ENCODE data around the gene KRTAP5-3.
"Not testable (repeated sequence)": the region's sequence is repeated elsewhere in the genome, so short reads cannot be mapped to it uniquely, and the experiment has no call there.

Gene KRTAP5-3

DNA sequence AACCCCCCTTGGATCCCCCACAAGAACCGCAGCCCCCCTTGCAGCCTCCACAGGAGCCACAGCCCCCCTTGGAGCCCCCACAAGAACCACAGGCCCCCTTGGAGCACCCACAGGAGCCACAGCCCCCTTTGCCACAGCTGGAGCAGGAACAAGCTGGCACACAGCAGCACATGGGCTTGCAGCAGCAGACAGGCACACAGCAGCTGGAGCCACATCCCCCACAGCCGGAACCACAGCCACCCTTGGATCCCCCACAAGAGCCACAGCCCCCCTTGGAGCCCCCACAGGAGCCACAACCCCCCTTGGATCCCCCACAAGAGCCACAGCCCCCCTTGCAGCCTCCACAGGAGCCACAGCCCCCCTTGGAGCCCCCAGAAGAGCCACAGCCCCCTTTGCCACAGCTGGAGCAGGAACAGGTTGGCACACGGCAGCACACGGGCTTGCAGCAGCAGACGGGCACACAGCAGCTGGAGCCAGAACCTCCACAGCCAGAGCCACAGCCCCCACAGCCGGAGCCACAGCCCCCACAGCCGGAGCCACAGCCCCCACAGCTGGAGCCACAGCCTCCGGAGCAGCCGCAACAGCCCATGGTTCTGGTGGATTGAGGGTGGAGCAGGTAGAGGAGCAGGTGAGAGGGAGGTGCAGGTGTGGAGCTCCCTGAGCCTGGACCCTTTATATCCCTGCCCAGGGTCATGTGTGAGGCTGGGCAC is 23.4 kb downstream of the KRTAP5-3 start, which contains the start of gene KRTAP5-1:
TSS of gene KRTAP5-1 (minus strand) at position 623 of the 710 bp plus-strand sequence. CDS start at position 589, 34 bp downstream.
- in situ Hi-C loops (cut with MboI; ENCODE audit: low sequenced_read_pairs) = not testable (repeated sequence)

DNA sequence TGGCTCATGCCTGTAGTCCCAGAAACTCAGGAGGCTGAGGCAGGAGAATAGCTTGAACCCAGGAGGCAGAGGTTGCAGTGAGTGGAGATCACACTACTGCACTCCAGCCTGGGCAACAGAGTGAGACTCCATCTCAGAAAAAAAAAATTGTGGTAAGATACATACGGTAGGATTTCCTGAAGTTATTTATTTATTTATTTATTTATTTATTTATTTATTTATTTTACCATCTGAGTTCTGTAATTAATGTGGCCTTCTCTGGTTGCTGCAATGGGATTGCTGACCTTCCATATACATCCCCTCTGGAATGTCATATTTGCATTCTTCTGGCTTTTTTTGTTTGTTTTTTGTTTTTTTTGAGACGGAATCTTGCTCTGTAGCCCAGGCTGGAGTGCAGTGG is 25.4 kb downstream of the KRTAP5-3 start:
- in situ Hi-C loops (cut with MboI; ENCODE audit: low sequenced_read_pairs) = not testable (repeated sequence)

DNA sequence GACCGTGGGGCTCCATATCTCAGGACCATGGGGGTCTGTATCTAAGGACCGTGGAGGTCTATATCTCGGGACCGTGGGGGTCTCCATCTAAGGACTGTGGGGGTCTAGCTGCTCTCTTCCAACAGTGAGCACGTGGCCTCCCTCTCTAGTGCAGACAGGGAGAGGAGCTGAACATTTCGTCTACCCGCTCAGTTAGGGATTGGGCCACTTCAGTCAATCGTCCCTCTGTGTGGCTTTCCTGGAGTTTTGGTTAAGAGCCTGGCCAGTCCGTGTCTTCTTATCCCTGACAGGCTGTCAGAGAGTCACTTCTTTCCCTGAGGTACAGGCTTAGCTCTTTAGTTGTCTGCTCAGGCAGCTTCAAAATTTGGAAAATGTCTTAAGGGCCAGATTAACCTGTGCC is 26.3 kb downstream of the KRTAP5-3 start:
- in situ Hi-C loops (cut with MboI; ENCODE audit: low sequenced_read_pairs) = no loop called here

DNA sequence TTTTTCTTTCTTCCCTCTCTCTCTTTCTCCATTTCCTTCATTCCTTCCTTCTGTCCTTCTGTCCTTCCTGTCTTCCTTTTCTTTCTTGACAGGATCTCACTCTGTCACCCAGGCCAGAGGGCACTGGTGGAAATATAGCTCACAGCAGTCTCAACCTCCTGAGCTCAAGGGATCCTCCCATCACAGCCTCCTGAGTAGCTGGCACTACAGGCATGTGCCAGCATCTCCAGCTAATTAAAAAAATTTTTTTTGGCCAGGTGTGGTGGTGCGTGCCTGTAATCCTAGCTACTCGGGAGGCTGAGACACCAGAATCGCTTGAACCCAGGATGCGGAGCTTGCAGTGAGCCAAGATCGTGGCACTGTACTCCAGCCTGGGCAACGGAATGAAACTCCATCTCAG is 31.4 kb downstream of the KRTAP5-3 start:
- in situ Hi-C loops (cut with MboI; ENCODE audit: low sequenced_read_pairs) = no loop called here

DNA sequence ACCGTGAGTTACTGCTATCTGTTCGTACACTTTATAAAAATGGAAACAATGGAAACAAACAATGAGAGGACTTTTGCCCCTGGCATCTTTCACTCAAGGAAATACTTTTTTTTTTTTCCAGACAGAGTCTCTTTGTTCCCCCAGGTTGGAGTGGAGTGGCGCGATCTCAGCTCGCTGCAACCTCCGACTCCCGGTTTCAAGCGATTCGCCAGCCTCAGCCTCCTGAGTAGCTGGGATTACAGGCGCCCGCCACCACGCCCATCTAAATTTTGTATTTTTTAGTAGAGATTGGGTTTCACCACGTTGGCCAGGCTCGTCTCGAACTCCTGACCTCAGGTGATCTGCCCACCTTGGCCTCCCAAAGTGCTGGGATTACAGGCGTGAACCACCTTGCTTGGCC is 32.5 kb downstream of the KRTAP5-3 start:
- in situ Hi-C loops (cut with MboI; ENCODE audit: low sequenced_read_pairs) = not testable (repeated sequence)

DNA sequence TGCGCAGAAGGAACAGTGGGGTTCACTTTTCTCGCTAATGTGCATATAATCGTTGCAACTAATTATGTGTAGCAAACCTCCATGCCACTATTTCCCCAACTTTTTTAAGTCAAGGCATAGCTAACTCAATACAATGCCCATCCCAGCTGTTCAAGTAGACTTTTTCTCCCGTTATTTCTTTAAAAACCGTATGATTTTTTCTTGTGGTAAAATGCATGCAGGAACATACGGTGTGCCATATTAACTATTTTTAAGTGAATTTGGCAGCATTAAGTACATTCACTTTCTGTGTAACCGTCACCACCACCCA is 33.4 kb downstream of the KRTAP5-3 start:
- in situ Hi-C loops (cut with MboI; ENCODE audit: low sequenced_read_pairs) = no loop called here

DNA sequence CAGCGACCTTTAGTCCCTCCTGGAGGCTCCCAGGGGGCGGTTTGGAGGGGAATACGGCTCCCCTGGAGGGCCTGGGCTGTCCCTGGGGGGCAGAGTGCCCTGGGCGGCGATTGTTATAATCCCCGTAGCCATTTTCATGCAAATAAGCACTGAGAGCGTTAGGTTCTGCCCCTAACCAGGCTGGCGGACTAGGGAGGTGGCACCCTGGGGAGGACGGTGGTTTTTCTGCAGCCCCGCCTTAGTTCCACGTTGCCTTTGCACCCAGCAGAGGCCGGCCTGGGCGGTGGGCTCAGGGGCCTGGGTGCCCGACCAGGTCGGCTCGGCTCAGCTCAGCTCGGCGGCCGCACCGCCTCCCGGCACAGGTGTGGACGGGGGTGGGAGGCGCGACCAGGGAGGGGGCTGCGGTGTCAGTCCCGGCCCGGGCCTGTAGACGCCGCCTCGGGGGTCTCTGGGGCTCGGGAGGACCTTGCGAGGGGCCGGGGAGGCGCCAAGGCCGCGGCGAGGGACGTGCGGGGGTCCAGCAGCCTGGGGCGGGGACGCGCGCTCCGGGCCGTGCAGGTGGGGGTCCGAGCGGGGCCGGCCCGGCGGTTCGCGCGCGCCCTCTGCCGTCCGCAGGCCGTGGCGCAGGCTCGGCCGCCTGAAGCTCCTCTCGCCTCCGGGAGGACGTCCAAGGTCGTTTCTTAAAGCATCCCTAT is 33.9 kb downstream of the KRTAP5-3 start:
- in situ Hi-C loops (cut with MboI; ENCODE audit: low sequenced_read_pairs) = no loop called here

DNA sequence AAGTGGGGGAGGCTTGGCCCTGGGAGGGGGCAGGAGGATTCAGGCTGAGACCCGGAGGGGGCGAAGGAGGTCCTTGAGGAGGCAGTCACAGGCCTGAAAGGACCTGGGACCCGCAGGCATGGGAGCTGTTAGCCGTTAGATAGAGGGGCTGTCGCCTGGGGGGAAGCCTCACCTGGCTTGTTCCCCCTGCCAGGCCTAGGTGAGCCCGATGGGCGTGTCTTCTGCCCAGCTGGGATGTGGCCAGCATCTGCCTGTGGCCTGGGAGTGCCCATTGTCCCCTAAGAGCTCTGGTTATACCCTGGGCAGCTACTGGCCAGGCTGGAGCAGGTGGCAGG is 34.4 kb downstream of the KRTAP5-3 start:
- in situ Hi-C loops (cut with MboI; ENCODE audit: low sequenced_read_pairs) = no loop called here

DNA sequence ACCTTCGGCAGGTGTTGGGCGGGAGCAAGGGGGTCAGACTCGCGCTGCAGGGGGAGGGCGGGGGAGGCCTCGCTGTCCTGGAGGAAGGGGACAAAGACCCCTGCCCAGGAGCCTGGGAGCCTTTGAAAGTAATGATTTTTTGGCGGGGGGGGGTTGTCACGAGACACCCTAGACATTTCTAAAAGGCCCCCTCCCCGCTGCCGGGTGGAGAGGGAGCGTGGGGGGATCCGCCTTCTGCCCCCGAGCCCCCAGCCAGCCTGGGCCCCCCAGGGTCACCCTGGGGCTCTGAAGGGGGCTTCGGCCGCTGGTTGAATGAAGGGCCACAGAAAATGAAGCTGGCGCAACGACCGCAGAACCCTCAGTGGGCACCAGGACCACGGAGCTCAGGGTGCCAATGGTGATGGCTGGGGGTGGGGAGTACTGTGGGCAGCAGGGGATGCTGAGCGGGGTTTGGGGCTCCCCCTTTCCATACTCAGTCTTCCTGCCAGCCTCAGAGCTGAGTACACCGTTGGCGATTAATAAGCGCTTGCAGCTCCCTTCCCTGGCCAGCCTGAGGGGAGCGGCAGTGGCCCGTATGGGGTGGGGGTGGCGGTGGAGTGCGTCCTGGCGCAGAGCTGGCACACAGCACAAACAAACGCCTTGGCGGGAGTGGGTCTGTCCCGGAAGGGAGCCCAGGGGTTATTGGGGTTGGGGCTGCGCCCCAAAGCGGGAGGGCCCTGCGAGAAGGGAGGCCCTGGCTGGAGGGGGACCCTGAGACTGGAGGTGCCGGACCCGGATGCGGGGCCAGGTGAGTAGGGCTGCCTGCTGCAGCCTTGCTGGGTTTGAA is 35.0 kb downstream of the KRTAP5-3 start:
- in situ Hi-C loops (cut with MboI; ENCODE audit: low sequenced_read_pairs) = no loop called here

GRCh38 chr11:1572197-1573076 is 35.8 kb downstream of the KRTAP5-3 start, which contains the start of gene DUSP8:
Gene DUSP8 (minus strand): TSS chr11:1572271. CDS start chr11:1565826, 6,445 bp downstream.
- in situ Hi-C loops (cut with MboI; ENCODE audit: low sequenced_read_pairs) = no loop called here

GRCh38 chr11:1571760-1572196 is 36.5 kb downstream of the KRTAP5-3 start:
- in situ Hi-C loops (cut with MboI; ENCODE audit: low sequenced_read_pairs) = no loop called here

- in situ Hi-C loops (cut with MboI; ENCODE audit: low sequenced_read_pairs) = no loop called here
Observed at GRCh38 chr11:1570896-1571759, 37.1 kb downstream of the KRTAP5-3 start.

DNA sequence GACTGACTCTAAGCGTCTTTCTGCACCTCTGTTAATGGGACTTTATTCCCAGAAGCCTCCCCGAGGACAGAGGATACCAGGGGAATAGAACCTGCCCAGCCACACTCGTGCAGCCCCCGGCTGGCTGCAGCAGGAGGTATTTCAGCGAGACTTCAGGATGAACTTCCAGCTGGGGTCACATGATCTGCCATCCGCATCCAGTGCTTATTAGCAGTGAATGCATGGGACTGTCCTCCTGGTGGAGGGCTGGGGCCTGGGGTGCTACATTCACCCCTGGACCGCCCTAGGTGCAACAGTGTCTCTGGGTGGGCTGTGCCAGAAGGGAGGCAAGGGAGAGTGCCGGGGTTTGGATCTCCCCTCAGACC is 37.8 kb downstream of the KRTAP5-3 start:
- in situ Hi-C loops (cut with MboI; ENCODE audit: low sequenced_read_pairs) = no loop called here

DNA sequence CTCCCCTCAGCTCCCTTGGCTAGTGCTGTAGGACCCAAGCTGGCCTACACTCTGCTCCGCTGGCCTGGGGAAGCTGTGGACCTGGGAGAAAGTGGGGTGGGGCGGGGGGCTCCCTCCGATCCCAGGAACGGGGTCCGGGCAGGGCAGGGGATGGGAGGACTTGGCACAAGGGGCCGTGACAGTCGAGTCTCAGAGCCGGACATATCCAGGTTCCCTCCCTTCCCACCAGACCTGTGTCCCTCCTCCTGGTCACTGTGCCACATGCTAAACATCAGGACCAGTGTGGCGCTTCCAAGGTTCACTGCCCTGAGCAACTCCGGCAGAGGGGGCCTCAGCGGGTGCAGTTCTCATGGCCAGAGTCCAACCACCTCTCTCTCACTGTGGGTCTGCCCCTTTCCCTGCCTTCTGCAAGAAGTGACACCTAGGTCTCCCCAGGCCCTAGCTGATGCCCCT is 38.2 kb downstream of the KRTAP5-3 start:
- in situ Hi-C loops (cut with MboI; ENCODE audit: low sequenced_read_pairs) = no loop called here

- in situ Hi-C loops (cut with MboI; ENCODE audit: low sequenced_read_pairs) = no loop called here
Observed at GRCh38 chr11:1569251-1569780, 38.9 kb downstream of the KRTAP5-3 start.

- in situ Hi-C loops (cut with MboI; ENCODE audit: low sequenced_read_pairs) = no loop called here
Observed at GRCh38 chr11:1568441-1568911, 39.8 kb downstream of the KRTAP5-3 start.

- in situ Hi-C loops (cut with MboI; ENCODE audit: low sequenced_read_pairs) = no loop called here
Observed at GRCh38 chr11:1567721-1568100, 40.6 kb downstream of the KRTAP5-3 start.

DNA sequence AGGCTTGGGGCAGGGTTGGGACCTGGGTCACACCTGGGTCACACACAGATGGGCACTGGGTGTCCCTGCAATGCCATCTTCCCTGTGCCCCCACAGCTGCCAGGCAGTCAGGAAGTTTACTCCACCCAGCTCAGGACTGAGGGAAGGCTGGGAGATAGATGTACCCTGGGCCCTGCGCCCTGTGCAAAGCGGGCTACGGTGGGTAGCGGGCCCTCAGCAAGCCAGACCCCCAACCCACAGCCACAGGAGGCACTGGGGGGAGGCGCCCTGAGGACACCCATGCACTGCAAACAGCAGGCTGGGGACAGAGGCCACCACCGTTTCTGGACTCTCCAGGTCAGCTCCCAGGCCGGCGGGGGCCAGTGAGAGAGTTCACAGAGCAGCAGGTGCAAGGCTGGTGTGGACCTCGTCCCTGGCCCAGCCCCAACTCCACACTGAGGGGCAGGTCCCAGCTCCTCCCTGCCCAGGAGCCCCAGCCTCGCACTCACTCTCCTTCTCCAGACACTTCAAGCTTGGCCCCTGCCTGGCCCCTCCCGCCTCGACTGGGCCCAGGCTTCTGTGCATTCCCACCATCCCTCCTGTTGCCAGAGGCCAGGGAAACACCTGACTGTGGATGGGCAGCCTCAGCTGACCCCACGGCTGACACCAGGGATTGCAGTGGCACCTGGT is 41.1 kb downstream of the KRTAP5-3 start:
- in situ Hi-C loops (cut with MboI; ENCODE audit: low sequenced_read_pairs) = no loop called here
